Measurements from ENCODE around the gene AKT2.
A peak's percentile ranks its signal among the peaks of the same experiment; 100 is the strongest.

The AKT2 gene

GRCh38 chr19:40253611-40254092, 31.5 kb downstream of the AKT2 start:
- H3K4me3 Mint-ChIP-seq = no peak overlapping the region
- no peak overlapping the region for H3K27ac Mint-ChIP-seq
- H3K9me3 Mint-ChIP-seq = no peaks in the 10 kb centered on the region
- peaks cover 42% of the 10 kb centered on the region for H3K4me1 Mint-ChIP-seq
- H3K27me3 Mint-ChIP-seq = no peaks in the 10 kb centered on the region
- peaks cover 16% of the 10 kb centered on the region for H3K36me3 Mint-ChIP-seq

GRCh38 chr19:40252395-40252794, 32.8 kb downstream of the AKT2 start:
- peaks cover 46% of the 10 kb centered on the region for H3K4me1 Mint-ChIP-seq
- no peaks in the 10 kb centered on the region for H3K27me3 Mint-ChIP-seq
- no peak overlapping the region for H3K4me3 Mint-ChIP-seq
- H3K9me3 Mint-ChIP-seq = no peaks in the 10 kb centered on the region
- peak overlapping the region; percentile 74 for H3K27ac Mint-ChIP-seq
- H3K36me3 Mint-ChIP-seq = peaks cover 14% of the 10 kb centered on the region

- peaks cover 14% of the 10 kb centered on the region for H3K36me3 Mint-ChIP-seq
- H3K27me3 Mint-ChIP-seq = no peaks in the 10 kb centered on the region
- no peak overlapping the region for H3K4me3 Mint-ChIP-seq
- H3K4me1 Mint-ChIP-seq = peaks cover 45% of the 10 kb centered on the region
- H3K27ac Mint-ChIP-seq = no peak overlapping the region
- no peaks in the 10 kb centered on the region for H3K9me3 Mint-ChIP-seq
Measured at GRCh38 chr19:40251991-40252390, 33.2 kb downstream of the AKT2 start.

- peaks cover 43% of the 10 kb centered on the region for H3K4me1 Mint-ChIP-seq
- no peaks in the 10 kb centered on the region for H3K9me3 Mint-ChIP-seq
- peaks cover 14% of the 10 kb centered on the region for H3K36me3 Mint-ChIP-seq
- H3K4me3 Mint-ChIP-seq = no peak overlapping the region
- H3K27ac Mint-ChIP-seq = no peak overlapping the region
- H3K27me3 Mint-ChIP-seq = no peaks in the 10 kb centered on the region
Measured at GRCh38 chr19:40251244-40251643, 33.9 kb downstream of the AKT2 start.

GRCh38 chr19:40249781-40250180, 35.4 kb downstream of the AKT2 start:
- no peak overlapping the region for H3K27ac Mint-ChIP-seq
- H3K27me3 Mint-ChIP-seq = no peaks in the 10 kb centered on the region
- H3K9me3 Mint-ChIP-seq = no peaks in the 10 kb centered on the region
- peaks cover 35% of the 10 kb centered on the region for H3K4me1 Mint-ChIP-seq
- peaks cover 5% of the 10 kb centered on the region for H3K36me3 Mint-ChIP-seq
- H3K4me3 Mint-ChIP-seq = no peak overlapping the region

GRCh38 chr19:40249201-40249600, 35.9 kb downstream of the AKT2 start:
- no peaks in the 10 kb centered on the region for H3K9me3 Mint-ChIP-seq
- peaks cover 5% of the 10 kb centered on the region for H3K36me3 Mint-ChIP-seq
- peaks cover 35% of the 10 kb centered on the region for H3K4me1 Mint-ChIP-seq
- no peak overlapping the region for H3K4me3 Mint-ChIP-seq
- no peak overlapping the region for H3K27ac Mint-ChIP-seq
- H3K27me3 Mint-ChIP-seq = no peaks in the 10 kb centered on the region

GRCh38 chr19:40247735-40248262, 37.3 kb downstream of the AKT2 start:
- H3K27ac Mint-ChIP-seq = no peak overlapping the region
- H3K4me3 Mint-ChIP-seq = no peak overlapping the region

GRCh38 chr19:40247178-40247577, 38.0 kb downstream of the AKT2 start:
- peaks cover 24% of the 10 kb centered on the region for H3K4me1 Mint-ChIP-seq
- H3K36me3 Mint-ChIP-seq = peaks cover 3% of the 10 kb centered on the region
- H3K27me3 Mint-ChIP-seq = no peaks in the 10 kb centered on the region
- no peak overlapping the region for H3K4me3 Mint-ChIP-seq
- H3K9me3 Mint-ChIP-seq = no peaks in the 10 kb centered on the region
- H3K27ac Mint-ChIP-seq = no peak overlapping the region

More at GRCh38 chr19:40247735-40248262, 37.3 kb downstream of the AKT2 start:
- Mint-ChIP-seq H3K36me3 (peaks cover 5% of the 10 kb centered on the region), H3K27me3 (no peaks in the 10 kb centered on the region), H3K9me3 (no peaks in the 10 kb centered on the region), H3K4me1 (peaks cover 30% of the 10 kb centered on the region)

- Mint-ChIP-seq H3K9me3 (no peaks in the 10 kb centered on the region), H3K27ac (peak overlapping the region; percentile 23), H3K36me3 (peaks cover 6% of the 10 kb centered on the region), H3K4me3 (no peak overlapping the region), H3K27me3 (no peaks in the 10 kb centered on the region), H3K4me1 (peaks cover 23% of the 10 kb centered on the region)
Measured at GRCh38 chr19:40246292-40247073, 38.7 kb downstream of the AKT2 start.

GRCh38 chr19:40245506-40246128, 39.5 kb downstream of the AKT2 start:
- peaks cover 23% of the 10 kb centered on the region for H3K4me1 Mint-ChIP-seq
- H3K36me3 Mint-ChIP-seq = peaks cover 8% of the 10 kb centered on the region
- H3K4me3 Mint-ChIP-seq = no peak overlapping the region

GRCh38 chr19:40244579-40245317, 40.4 kb downstream of the AKT2 start:
- peaks cover 7% of the 10 kb centered on the region for H3K36me3 Mint-ChIP-seq

More at GRCh38 chr19:40245506-40246128, 39.5 kb downstream of the AKT2 start:
- H3K27me3 Mint-ChIP-seq = no peaks in the 10 kb centered on the region
- no peaks in the 10 kb centered on the region for H3K9me3 Mint-ChIP-seq
- no peak overlapping the region for H3K27ac Mint-ChIP-seq

GRCh38 chr19:40243181-40243580, 42.0 kb downstream of the AKT2 start:
- peaks cover 6% of the 10 kb centered on the region for H3K36me3 Mint-ChIP-seq
- H3K4me1 Mint-ChIP-seq = peaks cover 8% of the 10 kb centered on the region
- no peak overlapping the region for H3K4me3 Mint-ChIP-seq
- no peaks in the 10 kb centered on the region for H3K9me3 Mint-ChIP-seq
- H3K27me3 Mint-ChIP-seq = no peaks in the 10 kb centered on the region
- no peak overlapping the region for H3K27ac Mint-ChIP-seq

More at GRCh38 chr19:40244579-40245317, 40.4 kb downstream of the AKT2 start:
- Mint-ChIP-seq H3K27me3 (no peaks in the 10 kb centered on the region), H3K9me3 (no peaks in the 10 kb centered on the region), H3K27ac (no peak overlapping the region), H3K4me1 (peaks cover 16% of the 10 kb centered on the region), H3K4me3 (no peak overlapping the region)

GRCh38 chr19:40242480-40242879, 42.7 kb downstream of the AKT2 start:
- Mint-ChIP-seq H3K9me3 (no peaks in the 10 kb centered on the region), H3K27ac (no peak overlapping the region), H3K4me1 (peaks cover 4% of the 10 kb centered on the region), H3K36me3 (peaks cover 6% of the 10 kb centered on the region), H3K27me3 (no peaks in the 10 kb centered on the region), H3K4me3 (no peak overlapping the region)

GRCh38 chr19:40241809-40242384, 43.2 kb downstream of the AKT2 start:
- H3K4me1 Mint-ChIP-seq = peaks cover 4% of the 10 kb centered on the region
- H3K36me3 Mint-ChIP-seq = peaks cover 8% of the 10 kb centered on the region
- H3K4me3 Mint-ChIP-seq = no peak overlapping the region
- no peaks in the 10 kb centered on the region for H3K9me3 Mint-ChIP-seq
- H3K27ac Mint-ChIP-seq = no peak overlapping the region
- no peaks in the 10 kb centered on the region for H3K27me3 Mint-ChIP-seq

- H3K4me1 Mint-ChIP-seq = peaks cover 2% of the 10 kb centered on the region
- no peak overlapping the region for H3K27ac Mint-ChIP-seq
- peaks cover 9% of the 10 kb centered on the region for H3K36me3 Mint-ChIP-seq
- H3K27me3 Mint-ChIP-seq = no peaks in the 10 kb centered on the region
- no peak overlapping the region for H3K4me3 Mint-ChIP-seq
- no peaks in the 10 kb centered on the region for H3K9me3 Mint-ChIP-seq
Measured at GRCh38 chr19:40241125-40241808, 43.9 kb downstream of the AKT2 start.

All from activated naive CD4-positive, alpha-beta T cell treated with anti-CD3 and anti-CD28 coated beads, Interleukin-2, amount 50 U/mL, for 24 hours (primary cell).